Measurements from ENCODE around the gene GRIK4.

GRCh38 chr11:120907971-120908370 is 396.4 kb downstream of the GRIK4 start:
- TF ChIP-seq POLR2AphosphoS5 (IDR thresholded peaks at IDR 0.05; ENCODE audit: low read depth) (no peak), CTCF (IDR thresholded peaks at IDR 0.05; ENCODE audit: insufficient read depth, low read length) (no peak), REST (IDR thresholded peaks at IDR 0.05; ENCODE audit: insufficient replicate concordance, low read depth) (no peak), GABPA (IDR thresholded peaks at IDR 0.05; ENCODE audit: low read depth) (no peak), SPI1 (IDR thresholded peaks at IDR 0.05; ENCODE audit: borderline replicate concordance, low read depth) (no peak)
